Fibroblast of lung (primary cell): ENCODE data around the gene CEP41.

Source experiments
- CTCF ChIP-seq, 2 donors: IDR thresholded peaks in 1 of 2; conservative IDR thresholded peaks in 1 of 2; 1 replicate in 1 of 2; 2 replicates in 1 of 2; pipeline ENCODE4 v1.5.1; 2011 to 2012; ENCODE audit warnings: low read length in 2 of 2, control low read depth in 1 of 2, inconsistent platforms in 1 of 2, low read depth in 1 of 2, mild to moderate bottlenecking in 1 of 2
- EZH2 ChIP-seq: IDR thresholded peaks from 2 replicates; pipeline ENCODE4 v1.5.1; 2012; ENCODE audit warnings: low read length, control low read depth, mild to moderate bottlenecking; ENCODE audit errors: missing control alignments

DNA sequence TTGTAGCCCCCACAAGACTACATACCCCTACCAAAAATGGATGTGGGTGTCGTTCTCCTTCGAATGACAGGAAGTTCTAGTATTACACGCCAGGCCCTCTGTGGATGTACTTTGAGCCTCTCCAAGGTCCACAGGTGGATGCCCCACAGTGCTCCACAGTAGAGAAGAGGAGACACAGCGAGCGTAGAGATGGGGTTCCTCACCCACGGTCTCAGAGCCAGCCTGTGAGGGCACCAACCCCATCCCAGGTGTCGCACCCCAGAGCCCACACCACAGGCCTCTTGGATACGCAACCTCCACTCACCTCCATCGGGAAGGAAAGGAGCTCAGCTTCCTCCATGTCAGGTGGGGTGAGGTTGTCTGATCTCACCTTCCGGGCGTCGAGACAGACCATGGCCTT is 93.9 kb downstream of the CEP41 start:
- no peak for TF ChIP-seq EZH2
- TF ChIP-seq CTCF (conservative IDR thresholded peaks at IDR 0.05 in 1 of 2, IDR thresholded peaks at IDR 0.05 in 1 of 2; ENCODE audit: low read depth in 1 of 2, low read length in 2 of 2) = no peak
